GM13977 (cell line): ENCODE results near the gene SDF4.

Experiments
- DNase-seq: peaks from one replicate; pipeline ENCODE4 v3.0.0; 2012; ENCODE audit warnings: low spot score
- CTCF ChIP-seq: IDR thresholded peaks from 2 replicates; pipeline ENCODE4 v1.5.1; 2012; ENCODE audit warnings: mild to moderate bottlenecking, control low read depth; ENCODE audit not compliant: insufficient read depth; ENCODE audit errors: extremely low read depth, missing control alignments
- in situ Hi-C: fragments of 300-500 bp; cut with MboI; formaldehyde crosslinking; loops from one replicate; pipeline ENCODE4 v1.12.0; 2022; ENCODE audit warnings: low sequenced_read_pairs, low pct_unique_long_range_greater_than_20kb, mixed read lengths, inconsistent platforms; ENCODE audit not compliant: unreplicated experiment

SDF4 gene

GRCh38 chr1:1171546-1172340 is 60.1 kb downstream of the SDF4 start:
- no peak for TF ChIP-seq CTCF
- DNase-seq: peak; percentile 69
- in situ Hi-C loops: no loop called here

GRCh38 chr1:1171161-1171545 is 60.6 kb downstream of the SDF4 start:
- DNase-seq: peak; percentile 43
- no peak for TF ChIP-seq CTCF
- in situ Hi-C loops: no loop called here

- TF ChIP-seq CTCF: no peak
- in situ Hi-C loops: no loop called here
- DNase-seq: peak; percentile 31
Observed at GRCh38 chr1:1170215-1171091, 61.3 kb downstream of the SDF4 start.

- in situ Hi-C loops: no loop called here
- TF ChIP-seq CTCF: no peak
- DNase-seq: no peak
Observed at GRCh38 chr1:1169429-1170214, 62.2 kb downstream of the SDF4 start.

- no peak for DNase-seq
- in situ Hi-C loops: no loop called here
- no peak for TF ChIP-seq CTCF
Observed at GRCh38 chr1:1168451-1169411, 63.1 kb downstream of the SDF4 start.
